ENCODE data around the gene HIP1.
"Not testable (repeated sequence)": the region's sequence is repeated elsewhere in the genome, so short reads cannot be mapped to it uniquely, and the experiment has no call there.

DNA sequence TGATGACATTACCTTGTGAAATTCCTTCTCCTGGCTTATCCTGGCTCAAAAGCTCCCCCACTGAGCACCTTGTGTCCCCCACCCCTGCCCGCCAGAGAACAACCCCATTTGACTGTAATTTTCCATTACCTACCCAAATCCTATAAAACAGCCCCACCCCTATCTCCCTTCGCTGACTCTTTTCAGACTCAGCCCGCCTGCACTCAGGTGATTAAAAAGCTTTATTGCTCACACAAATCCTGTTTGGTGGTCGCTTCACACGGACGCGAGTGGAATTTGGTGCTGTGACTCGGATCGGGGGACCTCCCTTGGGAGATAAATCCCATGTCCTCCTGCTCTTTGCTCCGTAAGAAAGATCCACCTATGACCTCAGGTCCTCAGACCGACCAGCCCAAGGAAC, 40.3 kb upstream of the HIP1 start:
- TF ChIP-seq SUZ12 (IDR thresholded peaks at IDR 0.05); SP1 (IDR thresholded peaks at IDR 0.05); FOXM1 (IDR thresholded peaks at IDR 0.05; ENCODE audit: borderline replicate concordance); BHLHE40 (IDR thresholded peaks at IDR 0.05; ENCODE audit: borderline replicate concordance); ELF4 (IDR thresholded peaks at IDR 0.05); FOXK2 (IDR thresholded peaks at IDR 0.05): not testable (repeated sequence)
- TF ChIP-seq, protein P1, sequence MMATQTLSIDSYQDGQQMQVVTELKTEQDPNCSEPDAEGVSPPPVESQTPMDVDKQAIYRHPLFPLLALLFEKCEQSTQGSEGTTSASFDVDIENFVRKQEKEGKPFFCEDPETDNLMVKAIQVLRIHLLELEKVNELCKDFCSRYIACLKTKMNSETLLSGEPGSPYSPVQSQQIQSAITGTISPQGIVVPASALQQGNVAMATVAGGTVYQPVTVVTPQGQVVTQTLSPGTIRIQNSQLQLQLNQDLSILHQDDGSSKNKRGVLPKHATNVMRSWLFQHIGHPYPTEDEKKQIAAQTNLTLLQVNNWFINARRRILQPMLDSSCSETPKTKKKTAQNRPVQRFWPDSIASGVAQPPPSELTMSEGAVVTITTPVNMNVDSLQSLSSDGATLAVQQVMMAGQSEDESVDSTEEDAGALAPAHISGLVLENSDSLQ (IDR thresholded peaks at IDR 0.05) = not testable (repeated sequence)

Measured in HEK293T (cell line).